ENCODE results near the gene FAM169A.
"Not testable (repeated sequence)": the region's sequence is repeated elsewhere in the genome, so short reads cannot be mapped to it uniquely, and the experiment has no call there.

FAM169A gene

DNA sequence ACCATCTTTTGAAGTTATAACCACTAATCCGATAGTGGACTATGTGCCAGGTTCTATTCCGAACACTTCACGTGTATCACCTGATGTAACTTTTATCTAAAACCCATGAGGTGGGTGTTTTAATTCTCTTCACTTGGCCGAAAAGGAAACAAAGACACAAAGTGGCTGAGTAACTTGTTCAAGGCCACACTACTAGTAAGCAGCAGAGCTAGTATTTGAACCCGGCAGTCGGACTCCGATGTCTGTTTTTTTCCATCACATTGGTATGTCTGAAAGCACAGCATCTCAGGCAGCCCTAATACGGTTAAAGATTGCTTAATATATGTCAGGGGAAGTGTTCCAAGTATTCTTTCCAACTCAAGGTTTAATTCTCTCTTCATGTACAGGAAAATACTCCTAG, 16.2 kb downstream of the FAM169A start:
- Mint-ChIP-seq H3K9me3 (no peaks in the 10 kb centered on the region), H3K27ac (no peak overlapping the region), H3K4me1 (peaks cover 21% of the 10 kb centered on the region), H3K4me3 (no peak overlapping the region), H3K36me3 (no peaks in the 10 kb centered on the region)
- no peak for DNase-seq (ENCODE audit: low spot score in 2 of 2)
- no peak for ATAC-seq

DNA sequence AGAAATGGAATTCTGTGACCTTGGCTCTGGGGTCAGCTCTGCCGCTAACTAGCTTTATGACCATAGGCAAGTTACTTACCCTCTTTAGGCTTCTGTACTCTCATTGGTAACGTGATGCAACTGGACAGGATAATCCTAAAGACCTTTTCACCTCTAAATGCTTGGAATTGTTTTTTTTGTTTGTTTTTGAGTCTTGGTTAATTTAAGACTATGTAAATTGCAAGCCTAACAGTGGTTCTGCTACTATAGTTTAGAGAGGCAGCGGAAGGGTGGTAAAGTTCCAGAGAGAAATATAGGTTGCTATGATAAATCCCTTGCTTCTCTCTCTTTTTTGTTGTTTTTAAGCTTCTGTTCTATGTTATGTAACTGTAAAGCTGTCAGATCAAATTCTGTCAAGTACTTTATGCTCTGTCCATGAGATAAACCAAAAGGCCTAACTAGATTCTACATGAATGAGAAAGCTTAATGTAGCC, 17.6 kb downstream of the FAM169A start:
- Mint-ChIP-seq H3K4me3 (no peak overlapping the region), H3K27ac (no peak overlapping the region), H3K4me1 (peaks cover 24% of the 10 kb centered on the region), H3K36me3 (no peaks in the 10 kb centered on the region), H3K9me3 (no peaks in the 10 kb centered on the region)
- DNase-seq (ENCODE audit: low spot score in 2 of 2), result no peak
- ATAC-seq, result no peak

DNA sequence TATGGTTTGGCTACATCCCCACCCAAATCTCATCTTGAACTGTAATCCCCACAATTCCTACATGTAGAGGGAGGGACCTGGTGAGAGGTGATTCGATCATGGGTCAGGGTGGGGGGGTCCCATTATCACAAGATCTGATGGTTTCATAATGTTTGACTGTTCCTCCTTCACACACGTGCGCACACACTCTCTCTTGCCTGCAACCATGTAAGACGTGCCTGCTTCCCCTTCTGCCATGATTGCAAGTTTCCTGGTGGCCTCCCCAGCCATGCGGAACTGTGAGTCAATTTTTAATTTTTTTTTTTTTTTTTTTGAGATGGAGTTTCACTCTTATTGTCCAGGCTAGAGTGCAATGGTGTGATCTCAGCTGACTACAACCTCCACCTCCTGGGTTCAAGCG, 27.0 kb downstream of the FAM169A start:
- H3K4me3 Mint-ChIP-seq, result no peak overlapping the region
- peaks cover 18% of the 10 kb centered on the region for H3K4me1 Mint-ChIP-seq
- DNase-seq (ENCODE audit: low spot score in 2 of 2), result no peak
- ATAC-seq, result no peak
- H3K9me3 Mint-ChIP-seq, result no peaks in the 10 kb centered on the region
- peak overlapping the region; percentile 65 for H3K27ac Mint-ChIP-seq
- H3K36me3 Mint-ChIP-seq, result peaks cover 45% of the 10 kb centered on the region

DNA sequence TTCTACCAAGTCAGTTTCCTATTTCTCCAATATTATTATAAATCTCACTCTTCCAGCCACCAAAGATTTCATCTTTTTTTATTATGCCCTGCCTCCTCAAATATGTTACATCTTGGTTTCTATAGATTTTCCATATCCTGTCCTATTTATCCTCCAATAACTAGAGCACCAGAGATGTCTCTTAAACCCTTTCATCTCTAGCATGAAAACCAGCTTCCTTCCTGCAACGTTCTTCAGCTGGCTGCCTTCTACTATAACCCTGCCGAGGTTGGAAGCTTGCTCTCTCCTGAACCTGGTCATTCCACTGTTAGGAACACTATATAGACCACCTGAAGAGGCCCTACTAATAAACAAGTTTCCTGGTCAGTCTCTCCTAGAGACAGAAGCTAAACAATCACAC, 27.9 kb downstream of the FAM169A start:
- DNase-seq (ENCODE audit: low spot score in 2 of 2) (no peak), ATAC-seq (no peak)
- Mint-ChIP-seq H3K27ac (peak overlapping the region; percentile 65), H3K36me3 (peaks cover 50% of the 10 kb centered on the region), H3K9me3 (no peaks in the 10 kb centered on the region), H3K4me1 (peaks cover 8% of the 10 kb centered on the region), H3K4me3 (no peak overlapping the region)

DNA sequence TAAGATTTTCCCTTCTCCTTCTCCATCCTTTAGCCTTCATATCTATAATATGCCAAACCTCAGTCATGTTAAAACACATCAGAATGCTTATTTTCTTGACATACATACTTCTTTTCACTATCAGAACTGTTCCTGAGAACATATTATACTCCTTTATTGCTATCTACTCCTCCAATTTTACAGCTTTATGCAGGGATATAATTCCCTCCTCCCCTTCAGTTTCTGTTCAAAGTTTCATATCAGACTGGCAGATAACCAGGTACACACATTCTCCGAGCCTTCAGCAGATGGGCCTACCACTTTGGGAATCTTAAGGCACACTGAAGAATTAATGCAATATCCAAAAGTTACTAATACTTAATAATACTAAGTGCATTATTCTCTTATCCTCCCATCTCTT, 29.1 kb downstream of the FAM169A start:
- Mint-ChIP-seq H3K36me3 (peaks cover 50% of the 10 kb centered on the region), H3K4me1 (peaks cover 8% of the 10 kb centered on the region), H3K27ac (no peak overlapping the region), H3K4me3 (no peak overlapping the region), H3K9me3 (no peaks in the 10 kb centered on the region)
- ATAC-seq (no peak), DNase-seq (ENCODE audit: low spot score in 2 of 2) (no peak)

DNA sequence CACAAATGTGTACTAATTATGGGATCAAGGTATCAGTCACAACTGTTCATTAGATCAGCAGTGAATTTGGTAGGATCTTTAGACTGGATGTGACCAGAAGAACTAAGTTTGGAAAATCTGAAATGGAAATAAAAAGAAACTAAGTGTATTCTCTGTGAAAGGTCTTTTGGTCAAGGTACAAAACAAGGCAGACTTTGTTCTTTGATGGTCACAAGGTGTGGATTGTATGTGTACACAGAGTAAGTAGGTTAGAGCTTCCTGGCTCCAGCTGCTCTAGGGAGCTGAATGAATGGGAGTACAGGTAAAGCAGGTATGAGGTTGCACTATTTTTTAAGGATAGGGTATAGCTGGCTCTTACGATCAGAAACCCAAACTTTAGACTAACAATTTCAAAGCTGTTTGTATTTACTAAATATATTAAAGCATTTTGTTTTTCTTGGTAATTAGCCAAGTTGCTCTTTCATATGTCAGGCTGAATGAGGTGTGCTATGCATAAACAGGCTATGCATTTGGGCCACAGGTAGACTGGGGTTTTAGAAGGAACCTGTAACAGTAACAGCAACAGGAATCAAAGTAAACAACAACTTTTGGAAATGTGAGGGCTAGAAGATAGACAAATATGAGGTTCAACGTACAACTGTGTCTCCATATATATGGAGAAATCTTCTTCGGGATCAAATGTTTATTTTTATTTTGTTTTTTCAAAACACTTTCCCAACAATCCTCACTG, 32.5 kb downstream of the FAM169A start:
- Mint-ChIP-seq H3K27ac (no peak overlapping the region), H3K4me3 (no peak overlapping the region), H3K36me3 (peaks cover 44% of the 10 kb centered on the region), H3K9me3 (no peaks in the 10 kb centered on the region), H3K4me1 (peaks cover 8% of the 10 kb centered on the region)
- no peak for ATAC-seq
- no peak for DNase-seq (ENCODE audit: low spot score in 2 of 2)

DNA sequence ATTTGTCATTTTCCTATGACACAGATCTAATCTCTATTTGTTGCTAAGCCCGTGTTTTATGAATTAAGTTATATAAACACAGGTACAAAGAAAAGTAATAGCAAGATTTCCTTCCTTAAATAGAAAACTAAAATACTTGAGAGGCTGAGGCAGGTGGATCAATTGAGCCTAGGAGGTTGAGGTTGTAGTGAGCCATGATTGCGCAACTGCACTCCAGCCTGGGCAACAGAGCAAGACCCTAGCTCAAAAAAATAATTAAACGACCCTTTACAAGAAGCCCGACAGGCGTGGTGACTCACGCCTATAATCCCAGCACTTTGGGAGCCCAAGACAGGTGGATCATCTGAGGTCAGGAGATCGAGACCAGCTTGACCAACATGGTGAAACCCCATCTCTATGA, 36.8 kb downstream of the FAM169A start:
- no peak overlapping the region for H3K4me3 Mint-ChIP-seq
- ATAC-seq (no peak), DNase-seq (ENCODE audit: low spot score in 2 of 2) (no peak)
- peaks cover 10% of the 10 kb centered on the region for H3K36me3 Mint-ChIP-seq
- no peak overlapping the region for H3K27ac Mint-ChIP-seq
- H3K9me3 Mint-ChIP-seq, result no peaks in the 10 kb centered on the region
- H3K4me1 Mint-ChIP-seq, result no peaks in the 10 kb centered on the region

DNA sequence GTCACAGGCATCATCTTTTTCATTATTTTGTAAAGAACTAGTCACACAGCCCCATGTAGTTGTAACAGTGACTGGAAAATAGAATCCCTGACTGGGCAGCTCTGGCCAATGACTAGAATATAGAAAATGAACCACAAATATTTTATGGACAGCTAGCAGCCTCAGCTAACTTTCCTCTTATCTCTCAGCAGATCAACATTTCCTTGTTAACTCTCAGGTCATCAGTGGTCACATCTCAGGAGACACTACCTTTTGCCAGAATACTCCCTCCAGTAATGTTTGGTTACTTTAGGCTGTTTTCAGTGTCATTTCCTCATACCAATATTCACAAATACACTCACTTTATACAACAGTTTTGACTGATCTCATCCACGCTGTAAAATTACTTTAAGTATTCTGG, 43.9 kb downstream of the FAM169A start:
- ATAC-seq (no peak), DNase-seq (ENCODE audit: low spot score in 2 of 2) (no peak)
- H3K9me3 Mint-ChIP-seq, result no peaks in the 10 kb centered on the region
- H3K27ac Mint-ChIP-seq, result peak overlapping the region; percentile 8
- no peak overlapping the region for H3K4me3 Mint-ChIP-seq
- peaks cover 18% of the 10 kb centered on the region for H3K4me1 Mint-ChIP-seq
- H3K36me3 Mint-ChIP-seq, result peaks cover 3% of the 10 kb centered on the region

DNA sequence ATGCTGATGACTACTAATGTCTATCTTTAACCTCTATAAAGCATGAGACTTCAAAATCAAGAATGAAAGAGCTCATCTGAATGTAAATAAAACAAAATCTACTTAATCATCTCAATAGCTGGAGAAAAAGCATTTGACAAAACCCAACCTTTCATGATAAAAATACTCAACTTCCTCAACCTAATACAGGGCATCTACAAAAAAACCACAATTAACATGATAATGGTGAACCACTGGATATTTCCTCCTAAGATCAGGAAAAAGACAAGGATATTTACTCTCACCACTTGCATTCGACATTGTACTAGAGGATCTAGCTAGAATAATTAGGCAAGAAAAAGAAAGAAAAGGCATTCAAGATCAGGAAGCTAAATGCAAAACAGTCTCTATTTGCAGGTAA, 49.3 kb downstream of the FAM169A start:
- Mint-ChIP-seq H3K27ac (no peak overlapping the region), H3K4me1 (peaks cover 16% of the 10 kb centered on the region), H3K9me3 (no peaks in the 10 kb centered on the region), H3K36me3 (peaks cover 26% of the 10 kb centered on the region), H3K4me3 (no peak overlapping the region)
- ATAC-seq (no peak), DNase-seq (ENCODE audit: low spot score in 2 of 2) (no peak)

DNA sequence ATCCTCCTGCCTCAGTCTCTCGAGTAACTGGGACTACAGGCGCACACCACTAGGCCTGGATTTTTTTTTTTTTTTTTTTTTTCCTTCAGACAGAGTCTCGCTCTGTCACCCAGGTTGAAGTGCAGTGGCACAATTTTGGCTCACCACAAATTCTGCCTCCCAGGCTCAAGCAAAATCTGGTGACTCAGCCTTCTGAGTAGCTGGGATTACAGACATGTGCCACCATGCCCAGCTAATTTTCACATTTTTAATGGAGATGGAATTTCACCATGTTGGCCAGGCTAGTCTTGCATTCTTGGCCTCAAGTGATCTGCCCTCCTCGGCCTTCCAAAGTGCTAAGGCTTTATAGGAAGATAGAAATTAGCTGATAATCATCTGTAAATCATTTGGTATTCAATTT, 55.3 kb downstream of the FAM169A start:
- no peak for DNase-seq (ENCODE audit: low spot score in 2 of 2)
- no peak overlapping the region for H3K27ac Mint-ChIP-seq
- peaks cover 23% of the 10 kb centered on the region for H3K36me3 Mint-ChIP-seq
- H3K4me3 Mint-ChIP-seq, result no peak overlapping the region
- no peak for ATAC-seq
- no peaks in the 10 kb centered on the region for H3K4me1 Mint-ChIP-seq
- H3K9me3 Mint-ChIP-seq, result no peaks in the 10 kb centered on the region

DNA sequence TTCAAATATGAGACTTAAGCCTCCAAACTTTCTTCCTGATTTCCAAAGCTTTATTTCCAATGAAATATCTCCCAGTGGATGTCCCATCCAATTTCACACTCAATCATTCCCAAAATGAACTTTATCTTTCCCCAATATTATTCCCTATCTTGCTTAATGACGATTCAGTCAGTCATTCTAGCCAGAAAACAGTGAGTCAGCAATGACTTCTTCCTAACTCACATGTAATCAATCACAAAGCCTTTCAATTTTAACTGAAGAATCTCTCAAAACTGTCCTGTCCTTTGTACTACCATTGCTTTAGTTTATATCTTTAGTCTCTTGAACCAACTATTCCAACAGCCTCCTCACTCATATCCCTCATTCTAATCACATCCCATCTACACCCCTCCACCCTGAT, 64.2 kb downstream of the FAM169A start:
- no peak overlapping the region for H3K4me3 Mint-ChIP-seq
- DNase-seq (ENCODE audit: low spot score in 2 of 2) (no peak), ATAC-seq (no peak)
- peaks cover 55% of the 10 kb centered on the region for H3K36me3 Mint-ChIP-seq
- H3K27ac Mint-ChIP-seq, result no peak overlapping the region
- H3K9me3 Mint-ChIP-seq, result no peaks in the 10 kb centered on the region
- H3K4me1 Mint-ChIP-seq, result no peaks in the 10 kb centered on the region

DNA sequence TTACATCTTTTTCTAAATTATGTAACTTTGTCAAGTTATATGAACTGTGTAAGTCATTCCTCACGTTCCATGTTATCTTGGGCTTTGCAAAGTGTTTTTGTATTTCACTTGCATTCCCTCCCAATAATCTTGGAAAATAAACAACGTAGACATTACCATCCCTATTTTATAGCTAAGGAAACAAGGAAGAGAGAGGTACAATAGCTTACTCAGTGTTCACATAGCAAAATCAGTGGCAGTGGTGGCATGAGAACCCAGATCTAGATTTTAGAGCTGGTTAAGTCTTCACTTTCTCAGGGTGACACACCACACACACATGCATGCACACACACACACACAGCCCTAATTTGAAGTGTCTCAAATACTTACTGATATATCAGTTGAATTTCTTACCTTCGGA, 65.0 kb downstream of the FAM169A start:
- H3K27ac Mint-ChIP-seq, result no peak overlapping the region
- peaks cover 62% of the 10 kb centered on the region for H3K36me3 Mint-ChIP-seq
- ATAC-seq, result no peak
- H3K4me1 Mint-ChIP-seq, result no peaks in the 10 kb centered on the region
- no peak for DNase-seq (ENCODE audit: low spot score in 2 of 2)
- no peak overlapping the region for H3K4me3 Mint-ChIP-seq
- no peaks in the 10 kb centered on the region for H3K9me3 Mint-ChIP-seq

DNA sequence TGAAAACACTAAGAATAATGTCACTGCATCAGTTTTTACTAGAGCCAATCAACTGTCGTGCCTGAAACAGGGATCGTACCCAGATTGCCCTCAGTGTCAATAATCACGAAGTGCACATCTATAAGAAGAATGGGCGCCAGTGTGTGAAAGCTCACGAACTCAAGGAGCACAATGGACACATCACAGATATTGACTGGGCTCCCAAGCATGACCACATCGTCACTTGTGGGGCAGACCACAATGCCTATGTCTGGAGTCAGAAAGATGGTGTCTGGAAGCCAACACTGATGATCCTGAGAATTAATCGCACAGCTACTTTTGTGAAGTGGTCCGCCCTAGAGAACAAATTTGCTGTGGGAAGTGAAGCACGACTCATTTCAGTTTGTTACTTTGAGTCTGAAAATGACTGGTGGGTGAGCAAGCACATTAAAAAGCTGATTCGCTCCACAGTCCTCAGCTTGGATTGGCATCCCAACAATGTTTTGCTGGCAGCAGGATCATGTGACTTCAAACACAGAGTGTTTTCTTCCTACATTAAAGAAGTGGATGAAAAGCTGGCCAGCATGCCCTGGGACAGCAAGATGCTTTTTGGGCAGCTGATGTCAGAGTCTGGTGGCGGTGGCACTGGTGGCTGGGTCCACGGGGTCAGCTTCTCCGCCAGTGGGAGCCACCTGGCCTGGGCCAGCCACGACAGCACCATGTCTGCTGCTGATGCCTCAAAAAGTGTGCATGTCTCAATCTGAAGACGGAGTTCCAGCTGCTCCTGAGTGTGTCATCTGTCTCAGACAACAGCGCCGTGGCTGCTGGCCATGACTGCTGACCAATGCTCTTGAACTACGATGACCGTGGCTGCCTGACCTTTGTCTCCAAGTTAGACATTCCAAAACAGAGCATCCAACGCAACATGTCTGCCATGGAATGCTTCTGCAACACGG, 66.9 kb downstream of the FAM169A start:
- Mint-ChIP-seq H3K36me3 (peaks cover 72% of the 10 kb centered on the region), H3K4me3 (no peak overlapping the region), H3K9me3 (no peaks in the 10 kb centered on the region), H3K27ac (no peak overlapping the region), H3K4me1 (no peaks in the 10 kb centered on the region)
- DNase-seq (ENCODE audit: low spot score in 2 of 2), result no peak
- ATAC-seq, result no peak

DNA sequence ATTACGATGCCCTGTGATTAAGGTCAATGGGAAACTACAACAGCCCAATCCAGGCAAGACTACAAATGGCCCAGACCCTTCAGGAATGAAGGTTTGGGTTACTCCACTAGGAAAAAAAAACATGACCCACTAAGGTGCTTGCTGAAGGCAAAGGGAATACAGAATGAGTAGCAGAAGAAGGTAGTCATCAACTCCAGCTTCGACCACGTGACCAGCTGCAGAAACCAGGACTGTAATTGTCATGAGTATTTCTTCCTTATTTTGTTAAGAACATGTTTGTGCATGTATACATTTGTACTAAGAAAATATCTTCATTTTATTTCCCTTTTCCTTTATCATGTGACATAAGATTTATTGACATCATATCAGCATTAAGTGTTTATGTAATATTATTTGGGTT, 74.5 kb downstream of the FAM169A start:
- ATAC-seq; DNase-seq (ENCODE audit: low spot score in 2 of 2); H3K4me1 Mint-ChIP-seq; H3K4me3 Mint-ChIP-seq; H3K9me3 Mint-ChIP-seq: not testable (repeated sequence)
- peak overlapping the region; percentile 43 for H3K27ac Mint-ChIP-seq
- H3K36me3 Mint-ChIP-seq, result peaks cover 51% of the 10 kb centered on the region

DNA sequence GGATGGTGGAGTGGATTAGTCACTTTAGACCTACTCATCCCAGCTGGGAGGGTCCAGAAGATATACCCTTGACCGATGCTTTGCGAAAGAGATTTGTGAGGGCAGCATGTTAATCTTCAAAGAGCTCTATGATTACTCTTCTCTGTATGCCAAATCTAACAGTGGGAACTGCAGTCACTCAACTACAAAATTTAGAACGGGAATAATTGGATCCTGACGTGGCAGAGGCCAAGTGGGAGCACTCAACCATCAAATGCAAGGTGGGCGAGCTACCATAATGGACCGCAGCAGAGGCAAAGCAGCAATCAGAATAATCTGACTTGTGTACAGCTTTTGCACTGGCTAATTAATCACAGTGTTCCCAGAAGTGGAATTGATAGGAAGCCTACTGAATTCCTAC, 78.8 kb downstream of the FAM169A start:
- Mint-ChIP-seq H3K4me3 (no peak overlapping the region), H3K36me3 (peaks cover 8% of the 10 kb centered on the region), H3K9me3 (no peaks in the 10 kb centered on the region), H3K4me1 (no peaks in the 10 kb centered on the region), H3K27ac (no peak overlapping the region)
- DNase-seq (ENCODE audit: low spot score in 2 of 2), result no peak
- ATAC-seq, result no peak

DNA sequence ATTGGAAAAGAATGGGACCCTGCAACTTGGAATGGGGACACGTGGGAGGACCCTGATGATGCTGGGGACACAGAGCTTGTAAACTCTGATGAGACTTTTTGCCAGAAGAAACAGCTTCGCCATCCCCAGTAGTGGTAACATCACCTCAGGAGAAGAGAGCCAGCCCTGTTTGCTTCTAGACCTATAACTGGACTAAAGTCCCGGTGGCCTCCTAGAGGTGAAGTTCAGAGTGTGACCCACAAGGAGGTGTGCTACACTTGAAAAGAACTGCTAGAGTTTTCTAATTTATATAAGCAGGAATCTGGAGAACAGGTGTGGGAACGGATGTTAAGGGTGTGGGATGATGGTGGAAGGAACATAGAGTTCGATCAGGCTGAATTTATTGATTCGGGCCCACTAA, 79.3 kb downstream of the FAM169A start:
- H3K4me1 Mint-ChIP-seq, result no peaks in the 10 kb centered on the region
- peaks cover 5% of the 10 kb centered on the region for H3K36me3 Mint-ChIP-seq
- DNase-seq (ENCODE audit: low spot score in 2 of 2) (no peak), ATAC-seq (no peak)
- no peak overlapping the region for H3K27ac Mint-ChIP-seq
- no peaks in the 10 kb centered on the region for H3K9me3 Mint-ChIP-seq
- no peak overlapping the region for H3K4me3 Mint-ChIP-seq
